SW 1271 (cell line): ENCODE measurements around the gene CNTN4.

Experiments used
- DNase-seq, 2 experiments: peaks; one replicate each; lab custom pipeline; 2025; lab: John Stamatoyannopoulos, UW

The CNTN4 gene

GRCh38 chr3:3038201-3038991 is 939.7 kb downstream of the CNTN4 start:
- DNase-seq = no peak

- DNase-seq = no peak
These were observed 955.3 kb downstream of the CNTN4 start for GRCh38 chr3:3053974-3054373.

GRCh38 chr3:3059645-3060044 is 961.0 kb downstream of the CNTN4 start:
- DNase-seq = no peak

GRCh38 chr3:3064297-3064696 is 965.6 kb downstream of the CNTN4 start:
- DNase-seq = no peak

GRCh38 chr3:3065876-3066275 is 967.2 kb downstream of the CNTN4 start:
- no peak for DNase-seq

- DNase-seq = no peak
These were observed 967.7 kb downstream of the CNTN4 start for GRCh38 chr3:3066378-3066777.

GRCh38 chr3:3066910-3067309 is 968.2 kb downstream of the CNTN4 start:
- no peak for DNase-seq

GRCh38 chr3:3068358-3068881 is 969.8 kb downstream of the CNTN4 start:
- no peak for DNase-seq

GRCh38 chr3:3069723-3070122 is 971.1 kb downstream of the CNTN4 start:
- DNase-seq = no peak

GRCh38 chr3:3071136-3071535 is 972.5 kb downstream of the CNTN4 start:
- no peak for DNase-seq

- no peak for DNase-seq
These were observed 976.0 kb downstream of the CNTN4 start for GRCh38 chr3:3074551-3075257.

GRCh38 chr3:3080309-3080708 is 981.6 kb downstream of the CNTN4 start:
- no peak for DNase-seq

GRCh38 chr3:3081381-3082233 is 982.9 kb downstream of the CNTN4 start:
- DNase-seq = no peak

GRCh38 chr3:3082234-3082924 is 983.7 kb downstream of the CNTN4 start:
- no peak for DNase-seq

GRCh38 chr3:3084890-3085289 is 986.2 kb downstream of the CNTN4 start:
- DNase-seq = no peak

- DNase-seq = no peak
These were observed 987.1 kb downstream of the CNTN4 start for GRCh38 chr3:3085782-3086181.

- DNase-seq = no peak
These were observed 987.6 kb downstream of the CNTN4 start for GRCh38 chr3:3086239-3086638.

- no peak for DNase-seq
These were observed 988.6 kb downstream of the CNTN4 start for GRCh38 chr3:3087279-3087678.

- no peak for DNase-seq
These were observed 989.2 kb downstream of the CNTN4 start for GRCh38 chr3:3087716-3088465.

GRCh38 chr3:3089017-3089416 is 990.4 kb downstream of the CNTN4 start:
- DNase-seq = no peak

GRCh38 chr3:3097958-3098357 is 999.3 kb downstream of the CNTN4 start:
- no peak for DNase-seq
